ENCODE data around the gene LIMS1.
"Not testable (repeated sequence)": the region's sequence is repeated elsewhere in the genome, so short reads cannot be mapped to it uniquely, and the experiment has no call there.

Gene LIMS1

DNA sequence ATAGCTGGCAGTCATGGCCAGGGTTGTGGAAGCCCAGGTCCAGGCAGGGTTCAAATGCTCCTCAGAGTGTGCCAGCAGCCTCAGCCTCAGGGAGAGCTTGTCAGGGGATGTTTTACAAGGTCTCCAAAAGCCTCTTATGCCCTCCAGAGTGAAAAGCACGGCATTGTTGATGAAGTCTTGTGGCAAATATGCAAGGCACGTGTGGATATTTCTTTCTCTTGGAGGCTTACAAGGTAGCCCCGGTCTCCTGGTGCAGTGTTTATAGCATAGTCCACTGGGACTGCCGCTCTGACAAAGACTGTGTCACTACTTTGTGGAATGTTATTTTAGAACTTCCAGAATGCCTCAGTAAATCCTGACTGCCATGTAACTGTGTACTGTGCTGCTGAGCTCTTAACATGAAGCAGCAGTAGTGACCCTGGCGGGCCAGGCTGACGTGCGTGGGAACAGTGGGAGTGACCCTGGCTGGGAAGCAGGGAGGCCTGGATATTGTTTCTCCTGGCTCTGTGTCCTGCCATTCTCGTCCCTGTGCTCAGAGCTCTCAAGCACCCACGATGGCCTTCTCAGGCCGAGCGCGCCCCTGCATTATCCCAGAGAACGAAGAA lies 120.4 kb downstream of the LIMS1 start:
- H3K27me3 ChIP-seq (ENCODE audit: low read depth, low read length); H3K9me3 ChIP-seq (ENCODE audit: control insufficient read depth in 1 of 2, low read length in 2 of 2); H3K4me1 ChIP-seq (ENCODE audit: control insufficient read depth in 1 of 2, insufficient read depth in 2 of 2, low read length in 2 of 2); H3K36me3 ChIP-seq (ENCODE audit: control insufficient read depth in 1 of 2, insufficient read depth in 2 of 2, low read length in 2 of 2); H3K4me3 ChIP-seq (ENCODE audit: low read depth in 1 of 2, low read length in 2 of 2); H3K27ac ChIP-seq (ENCODE audit: low read length): not testable (repeated sequence)

- not testable (repeated sequence) for H3K9me3 ChIP-seq (ENCODE audit: control insufficient read depth in 1 of 2, low read length in 2 of 2); H3K4me3 ChIP-seq (ENCODE audit: low read depth in 1 of 2, low read length in 2 of 2); H3K4me1 ChIP-seq (ENCODE audit: control insufficient read depth in 1 of 2, insufficient read depth in 2 of 2, low read length in 2 of 2); H3K27me3 ChIP-seq (ENCODE audit: low read depth, low read length); H3K27ac ChIP-seq (ENCODE audit: low read length); H3K36me3 ChIP-seq (ENCODE audit: control insufficient read depth in 1 of 2, insufficient read depth in 2 of 2, low read length in 2 of 2)
These were observed 121.0 kb downstream of the LIMS1 start for GRCh38 chr2:108655270-108655669.

GRCh38 chr2:108656282-108656681 lies 122.0 kb downstream of the LIMS1 start:
- H3K4me3 ChIP-seq (ENCODE audit: low read depth in 1 of 2, low read length in 2 of 2); H3K4me1 ChIP-seq (ENCODE audit: control insufficient read depth in 1 of 2, insufficient read depth in 2 of 2, low read length in 2 of 2); H3K27me3 ChIP-seq (ENCODE audit: low read depth, low read length); H3K9me3 ChIP-seq (ENCODE audit: control insufficient read depth in 1 of 2, low read length in 2 of 2); H3K27ac ChIP-seq (ENCODE audit: low read length); H3K36me3 ChIP-seq (ENCODE audit: control insufficient read depth in 1 of 2, insufficient read depth in 2 of 2, low read length in 2 of 2): not testable (repeated sequence)

- not testable (repeated sequence) for H3K27ac ChIP-seq (ENCODE audit: low read length); H3K4me3 ChIP-seq (ENCODE audit: low read depth in 1 of 2, low read length in 2 of 2); H3K4me1 ChIP-seq (ENCODE audit: control insufficient read depth in 1 of 2, insufficient read depth in 2 of 2, low read length in 2 of 2); H3K27me3 ChIP-seq (ENCODE audit: low read depth, low read length); H3K36me3 ChIP-seq (ENCODE audit: control insufficient read depth in 1 of 2, insufficient read depth in 2 of 2, low read length in 2 of 2); H3K9me3 ChIP-seq (ENCODE audit: control insufficient read depth in 1 of 2, low read length in 2 of 2)
These were observed 123.2 kb downstream of the LIMS1 start for GRCh38 chr2:108657517-108657916.

DNA sequence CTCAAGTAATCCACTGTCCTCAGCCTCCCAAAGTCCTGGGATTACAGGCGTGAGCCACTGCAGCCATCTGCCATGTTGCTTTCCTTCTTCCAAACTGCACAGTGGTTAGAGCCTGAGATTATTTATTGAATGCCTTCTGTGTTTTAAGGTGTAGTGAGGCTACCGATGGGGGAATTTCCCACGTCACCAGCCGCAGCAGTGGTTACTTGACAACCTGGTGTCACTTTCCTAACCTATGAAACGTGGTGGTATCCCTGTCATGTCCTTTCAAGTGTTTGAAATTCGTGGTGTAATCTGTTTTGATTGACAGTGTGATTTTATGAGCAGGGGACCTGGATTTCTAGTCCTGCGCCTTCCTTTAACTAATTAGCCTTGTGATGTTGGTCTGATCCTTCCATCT lies 124.3 kb downstream of the LIMS1 start:
- H3K9me3 ChIP-seq (ENCODE audit: control insufficient read depth in 1 of 2, low read length in 2 of 2); H3K27ac ChIP-seq (ENCODE audit: low read length); H3K4me1 ChIP-seq (ENCODE audit: control insufficient read depth in 1 of 2, insufficient read depth in 2 of 2, low read length in 2 of 2); H3K4me3 ChIP-seq (ENCODE audit: low read depth in 1 of 2, low read length in 2 of 2); H3K27me3 ChIP-seq (ENCODE audit: low read depth, low read length); H3K36me3 ChIP-seq (ENCODE audit: control insufficient read depth in 1 of 2, insufficient read depth in 2 of 2, low read length in 2 of 2): not testable (repeated sequence)

GRCh38 chr2:108661493-108661892 lies 127.2 kb downstream of the LIMS1 start:
- H3K9me3 ChIP-seq (ENCODE audit: control insufficient read depth in 1 of 2, low read length in 2 of 2); H3K4me3 ChIP-seq (ENCODE audit: low read depth in 1 of 2, low read length in 2 of 2); H3K27ac ChIP-seq (ENCODE audit: low read length); H3K27me3 ChIP-seq (ENCODE audit: low read depth, low read length); H3K4me1 ChIP-seq (ENCODE audit: control insufficient read depth in 1 of 2, insufficient read depth in 2 of 2, low read length in 2 of 2); H3K36me3 ChIP-seq (ENCODE audit: control insufficient read depth in 1 of 2, insufficient read depth in 2 of 2, low read length in 2 of 2): not testable (repeated sequence)

- not testable (repeated sequence) for H3K9me3 ChIP-seq (ENCODE audit: control insufficient read depth in 1 of 2, low read length in 2 of 2); H3K27me3 ChIP-seq (ENCODE audit: low read depth, low read length); H3K4me1 ChIP-seq (ENCODE audit: control insufficient read depth in 1 of 2, insufficient read depth in 2 of 2, low read length in 2 of 2); H3K4me3 ChIP-seq (ENCODE audit: low read depth in 1 of 2, low read length in 2 of 2); H3K36me3 ChIP-seq (ENCODE audit: control insufficient read depth in 1 of 2, insufficient read depth in 2 of 2, low read length in 2 of 2); H3K27ac ChIP-seq (ENCODE audit: low read length)
These were observed 127.9 kb downstream of the LIMS1 start for GRCh38 chr2:108662207-108662612.

DNA sequence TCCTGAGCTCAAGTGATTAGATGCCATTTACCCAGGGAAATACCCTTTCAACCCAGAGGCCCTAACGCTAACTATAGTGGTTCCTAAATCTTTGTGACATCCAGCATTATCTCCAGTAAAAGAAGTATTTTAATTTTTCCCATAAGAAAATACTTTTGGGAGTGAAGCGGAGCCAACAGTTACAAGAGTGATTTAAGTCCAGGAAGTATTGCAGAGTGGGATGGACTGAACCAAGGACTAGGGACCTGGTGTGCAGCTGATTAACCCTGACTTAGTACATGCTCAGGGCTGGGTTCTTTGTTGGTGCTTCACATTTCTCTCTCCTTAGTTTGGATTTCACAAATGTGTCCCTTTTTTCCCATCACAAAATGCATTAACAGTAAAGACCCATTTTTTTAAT lies 129.1 kb downstream of the LIMS1 start:
- H3K36me3 ChIP-seq (ENCODE audit: control insufficient read depth in 1 of 2, insufficient read depth in 2 of 2, low read length in 2 of 2); H3K27me3 ChIP-seq (ENCODE audit: low read depth, low read length); H3K27ac ChIP-seq (ENCODE audit: low read length); H3K4me3 ChIP-seq (ENCODE audit: low read depth in 1 of 2, low read length in 2 of 2); H3K4me1 ChIP-seq (ENCODE audit: control insufficient read depth in 1 of 2, insufficient read depth in 2 of 2, low read length in 2 of 2); H3K9me3 ChIP-seq (ENCODE audit: control insufficient read depth in 1 of 2, low read length in 2 of 2): not testable (repeated sequence)

DNA sequence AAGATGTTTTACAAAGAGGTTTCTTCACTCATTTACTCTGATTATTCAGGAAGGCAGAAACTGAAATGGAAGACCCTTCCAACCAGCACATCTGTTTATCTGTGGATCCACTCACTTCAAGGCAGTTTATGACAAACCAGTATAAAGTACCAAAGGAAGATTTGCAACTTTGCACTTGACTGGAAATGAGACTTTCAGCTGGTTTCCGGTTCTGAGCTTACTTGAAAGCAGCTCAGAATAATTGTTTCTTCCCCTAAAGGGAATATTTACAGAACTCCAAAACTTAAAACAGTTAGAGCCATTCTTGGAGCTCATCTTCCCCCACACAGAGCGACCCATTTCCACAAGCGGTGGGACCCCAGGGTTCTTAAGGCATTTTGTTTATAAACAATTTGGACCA lies 129.8 kb downstream of the LIMS1 start:
- H3K4me1 ChIP-seq (ENCODE audit: control insufficient read depth in 1 of 2, insufficient read depth in 2 of 2, low read length in 2 of 2); H3K4me3 ChIP-seq (ENCODE audit: low read depth in 1 of 2, low read length in 2 of 2); H3K27me3 ChIP-seq (ENCODE audit: low read depth, low read length); H3K9me3 ChIP-seq (ENCODE audit: control insufficient read depth in 1 of 2, low read length in 2 of 2); H3K27ac ChIP-seq (ENCODE audit: low read length); H3K36me3 ChIP-seq (ENCODE audit: control insufficient read depth in 1 of 2, insufficient read depth in 2 of 2, low read length in 2 of 2): not testable (repeated sequence)

- H3K4me1 ChIP-seq (ENCODE audit: control insufficient read depth in 1 of 2, insufficient read depth in 2 of 2, low read length in 2 of 2); H3K4me3 ChIP-seq (ENCODE audit: low read depth in 1 of 2, low read length in 2 of 2); H3K27me3 ChIP-seq (ENCODE audit: low read depth, low read length); H3K36me3 ChIP-seq (ENCODE audit: control insufficient read depth in 1 of 2, insufficient read depth in 2 of 2, low read length in 2 of 2); H3K9me3 ChIP-seq (ENCODE audit: control insufficient read depth in 1 of 2, low read length in 2 of 2); H3K27ac ChIP-seq (ENCODE audit: low read length): not testable (repeated sequence)
These were observed 130.7 kb downstream of the LIMS1 start for GRCh38 chr2:108664979-108665378.

GRCh38 chr2:108665975-108666374 lies 131.7 kb downstream of the LIMS1 start:
- H3K4me3 ChIP-seq (ENCODE audit: low read depth in 1 of 2, low read length in 2 of 2); H3K27ac ChIP-seq (ENCODE audit: low read length); H3K27me3 ChIP-seq (ENCODE audit: low read depth, low read length); H3K36me3 ChIP-seq (ENCODE audit: control insufficient read depth in 1 of 2, insufficient read depth in 2 of 2, low read length in 2 of 2); H3K4me1 ChIP-seq (ENCODE audit: control insufficient read depth in 1 of 2, insufficient read depth in 2 of 2, low read length in 2 of 2); H3K9me3 ChIP-seq (ENCODE audit: control insufficient read depth in 1 of 2, low read length in 2 of 2): not testable (repeated sequence)

- H3K9me3 ChIP-seq (ENCODE audit: control insufficient read depth in 1 of 2, low read length in 2 of 2); H3K36me3 ChIP-seq (ENCODE audit: control insufficient read depth in 1 of 2, insufficient read depth in 2 of 2, low read length in 2 of 2); H3K4me3 ChIP-seq (ENCODE audit: low read depth in 1 of 2, low read length in 2 of 2); H3K4me1 ChIP-seq (ENCODE audit: control insufficient read depth in 1 of 2, insufficient read depth in 2 of 2, low read length in 2 of 2); H3K27me3 ChIP-seq (ENCODE audit: low read depth, low read length); H3K27ac ChIP-seq (ENCODE audit: low read length): not testable (repeated sequence)
These were observed 132.9 kb downstream of the LIMS1 start for GRCh38 chr2:108667140-108667539.
